ENCODE data around the gene STARD10. TPM values are rescaled to one million over a fixed set of nuclear protein-coding genes. Genes with fewer than 3 reads are reported as not detected.
"Not testable (repeated sequence)": the region's sequence is repeated elsewhere in the genome, so short reads cannot be mapped to it uniquely, and the experiment has no call there.

The STARD10 gene
- total and polyA plus RNA-seq, 3 donors from 2014 or later: 130 to 379 (median 202) TPM

GRCh38 chr11:72802822-72803221 is 9.0 kb upstream of the STARD10 start:
- DNase-seq: no peak
- H3K4me1 ChIP-seq: no peaks in the 10 kb centered on the region
- no peaks in the 10 kb centered on the region for H3K27me3 ChIP-seq
- no peaks in the 10 kb centered on the region for H3K9me3 ChIP-seq
- TF ChIP-seq POLR2A (IDR thresholded peaks at IDR 0.05) (no peak), CTCF (IDR thresholded peaks at IDR 0.05) (no peak)
- intact Hi-C loops (cut with DNase I; ENCODE audit: low total_unique reads): no loop called here
- WGBS, 2 donors: 81 to 94% methylated on average over 6 of the region's 6 CpGs
- no peaks in the 10 kb centered on the region for H3K36me3 ChIP-seq (ENCODE audit: low read depth, missing control alignments)
- no peak overlapping the region for H3K27ac ChIP-seq
- H3K4me3 ChIP-seq: no peak overlapping the region

- Histone ChIP-seq H3K4me1 (peaks cover 4% of the 10 kb centered on the region), H3K27me3 (no peaks in the 10 kb centered on the region), H3K27ac (no peak overlapping the region), H3K4me3 (no peak overlapping the region), H3K36me3 (ENCODE audit: low read depth, missing control alignments) (no peaks in the 10 kb centered on the region), H3K9me3 (no peaks in the 10 kb centered on the region)
- intact Hi-C loops (cut with DNase I; ENCODE audit: low total_unique reads): no loop called here
- 62% methylated on average over 4 of the region's 4 CpGs for WGBS, 2 donors
- DNase-seq: no peak
- TF ChIP-seq CTCF (IDR thresholded peaks at IDR 0.05) (no peak), POLR2A (IDR thresholded peaks at IDR 0.05) (no peak)
Measured at GRCh38 chr11:72799441-72799840, 5.6 kb upstream of the STARD10 start.

DNA sequence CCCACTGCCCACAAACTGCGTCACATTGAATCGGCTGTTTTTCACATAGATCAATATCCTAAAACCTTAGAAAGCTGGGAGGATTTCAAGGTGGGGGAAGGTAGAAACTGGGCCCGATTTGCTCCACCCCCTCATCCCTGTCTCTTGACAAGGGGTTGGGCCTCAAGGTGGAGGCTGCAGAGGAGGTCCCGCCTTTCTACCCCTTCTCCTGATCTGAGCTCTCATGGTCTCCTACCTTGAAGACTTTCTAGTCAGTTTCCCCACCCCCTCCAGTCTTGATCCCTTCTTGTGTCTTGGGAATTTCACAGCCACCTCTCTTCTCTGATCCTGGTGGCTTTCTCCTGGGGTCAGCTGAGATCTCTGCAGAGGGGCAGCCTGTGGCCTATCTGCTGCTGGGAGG is 4.5 kb upstream of the STARD10 start:
- Histone ChIP-seq H3K27me3 (no peaks in the 10 kb centered on the region), H3K9me3 (no peaks in the 10 kb centered on the region), H3K27ac (no peak overlapping the region), H3K4me1 (peaks cover 8% of the 10 kb centered on the region), H3K36me3 (ENCODE audit: low read depth, missing control alignments) (no peaks in the 10 kb centered on the region), H3K4me3 (no peak overlapping the region)
- intact Hi-C loops (cut with DNase I; ENCODE audit: low total_unique reads): no loop called here
- WGBS, 2 donors: 79 to 80% methylated on average over 4 of the region's 4 CpGs
- no peak for TF ChIP-seq CTCF (IDR thresholded peaks at IDR 0.05)
- no peak for TF ChIP-seq POLR2A (IDR thresholded peaks at IDR 0.05)
- DNase-seq: no peak

- TF ChIP-seq POLR2A (IDR thresholded peaks at IDR 0.05): no peak
- TF ChIP-seq CTCF (IDR thresholded peaks at IDR 0.05): no peak
- H3K4me3 ChIP-seq: peak overlapping the region; percentile 66 to 72
- H3K27me3 ChIP-seq: no peaks in the 10 kb centered on the region
- peak overlapping the region; percentile 78 to 96 for H3K27ac ChIP-seq
- peaks cover 16% of the 10 kb centered on the region for H3K4me1 ChIP-seq
- intact Hi-C loops (cut with DNase I; ENCODE audit: low total_unique reads): no loop called here
- no peak for DNase-seq
- H3K36me3 ChIP-seq (ENCODE audit: low read depth, missing control alignments): no peaks in the 10 kb centered on the region
- no peaks in the 10 kb centered on the region for H3K9me3 ChIP-seq
- 52 to 60% methylated on average over 2 of the region's 2 CpGs for WGBS, 2 donors
Measured at GRCh38 chr11:72793076-72793424, 797 bp downstream of the STARD10 start.

- Histone ChIP-seq H3K4me3 (no peak overlapping the region), H3K36me3 (ENCODE audit: low read depth, missing control alignments) (no peaks in the 10 kb centered on the region), H3K9me3 (no peaks in the 10 kb centered on the region), H3K4me1 (peaks cover 16% of the 10 kb centered on the region), H3K27ac (peak overlapping the region; percentile 78 to 96), H3K27me3 (no peaks in the 10 kb centered on the region)
- TF ChIP-seq CTCF (IDR thresholded peaks at IDR 0.05) (no peak), POLR2A (IDR thresholded peaks at IDR 0.05) (no peak)
- WGBS, 2 donors: 76 to 92% methylated on average over 3 of the region's 3 CpGs
- DNase-seq: no peak
- intact Hi-C loops (cut with DNase I; ENCODE audit: low total_unique reads): no loop called here
Measured at GRCh38 chr11:72792437-72793021, 1.3 kb downstream of the STARD10 start.

DNA sequence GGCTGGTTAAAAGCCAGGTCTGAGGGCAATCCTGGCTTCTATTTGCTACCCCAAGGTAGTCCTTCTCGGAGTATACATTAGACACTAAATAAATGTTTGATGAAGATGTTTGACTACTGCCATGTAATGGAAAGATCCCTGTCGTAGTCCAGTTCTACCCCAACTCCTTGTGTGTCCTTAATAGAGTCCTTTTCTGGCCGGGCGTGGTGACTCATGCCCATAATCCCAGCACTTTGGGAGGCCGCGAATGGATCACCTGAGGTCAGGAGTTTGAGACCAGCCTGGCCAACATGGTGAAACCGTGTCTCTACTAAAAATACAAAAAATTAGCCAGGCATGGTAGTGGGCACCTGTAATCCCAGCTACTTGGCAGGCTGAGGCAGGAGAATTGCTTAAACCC is 2.6 kb downstream of the STARD10 start:
- H3K9me3 ChIP-seq; H3K27me3 ChIP-seq; H3K4me3 ChIP-seq; intact Hi-C loops (cut with DNase I; ENCODE audit: low total_unique reads); DNase-seq; H3K36me3 ChIP-seq (ENCODE audit: low read depth, missing control alignments); H3K27ac ChIP-seq: not testable (repeated sequence)
- WGBS, 2 donors: 90 to 96% methylated on average over 7 of the region's 7 CpGs
- peaks cover 16% of the 10 kb centered on the region for H3K4me1 ChIP-seq

All from testis (tissue), 3 donors.